IgD-negative memory B cell (primary cell): ENCODE data around the gene SESN2. TPM values are rescaled to one million over a fixed set of nuclear protein-coding genes. Genes with fewer than 3 reads are reported as not detected.

Source experiments
- H3K27ac Mint-ChIP-seq, 3 donors: one replicate each; pipeline ENCODE4 v1.8.0; 2020 to 2022; ENCODE audit warnings: mild to moderate bottlenecking in 3 of 3, mixed read lengths in 3 of 3, moderate library complexity in 1 of 3
- H3K27me3 Mint-ChIP-seq: one replicate; pipeline ENCODE4 v1.8.0; 2021; ENCODE audit warnings: mixed read lengths
- H3K36me3 Mint-ChIP-seq: one replicate; pipeline ENCODE4 v1.8.0; 2020; ENCODE audit warnings: mild to moderate bottlenecking, mixed read lengths
- H3K4me1 Mint-ChIP-seq, 3 donors: one replicate each; pipeline ENCODE4 v1.8.0; 2020 to 2022; ENCODE audit warnings: mixed read lengths in 3 of 3, mild to moderate bottlenecking in 1 of 3
- H3K4me3 Mint-ChIP-seq, 4 donors: one replicate each; pipeline ENCODE4 v1.8.0; 2020 to 2022; ENCODE audit warnings: mild to moderate bottlenecking in 4 of 4, mixed read lengths in 4 of 4, moderate library complexity in 3 of 4
- H3K9me3 Mint-ChIP-seq, 3 donors: one replicate each; pipeline ENCODE4 v1.8.0; 2020 to 2021; ENCODE audit warnings: mixed read lengths in 3 of 3, mild to moderate bottlenecking in 1 of 3
- polyA plus RNA-seq: library from polyadenylated mRNA; unstranded; fragments of 300-500 nt; fragmentation: Illumina TruSeq; gene quantifications from one replicate; pipeline ENCODE4 v1.2.3, GENCODE V29; 2021

The SESN2 gene
- polyA plus RNA-seq, 1 donor from 2014 or later, result 5.9 TPM

GRCh38 chr1:28290851-28291250, 31.5 kb downstream of the SESN2 start:
- H3K27ac Mint-ChIP-seq, result no peak overlapping the region
- no peak overlapping the region for H3K4me3 Mint-ChIP-seq
- no peaks in the 10 kb centered on the region for H3K9me3 Mint-ChIP-seq
- peaks cover 1% of the 10 kb centered on the region for H3K36me3 Mint-ChIP-seq
- no peaks in the 10 kb centered on the region for H3K27me3 Mint-ChIP-seq
- H3K4me1 Mint-ChIP-seq, result no peaks in the 10 kb centered on the region

GRCh38 chr1:28291711-28292110, 32.4 kb downstream of the SESN2 start:
- Mint-ChIP-seq H3K9me3 (no peaks in the 10 kb centered on the region), H3K4me1 (no peaks in the 10 kb centered on the region), H3K27ac (no peak overlapping the region), H3K27me3 (no peaks in the 10 kb centered on the region), H3K4me3 (no peak overlapping the region), H3K36me3 (peaks cover 1% of the 10 kb centered on the region)

- Mint-ChIP-seq H3K4me1 (peaks cover 0 to 5% (median 2%) of the 10 kb centered on the region in 3 donors), H3K9me3 (no peaks in the 10 kb centered on the region), H3K4me3 (no peak overlapping the region), H3K27ac (no peak overlapping the region), H3K36me3 (peaks cover 2% of the 10 kb centered on the region), H3K27me3 (peaks cover 3% of the 10 kb centered on the region)
Observed at GRCh38 chr1:28295936-28296335, 36.6 kb downstream of the SESN2 start.

GRCh38 chr1:28296401-28297261, 37.3 kb downstream of the SESN2 start:
- H3K27ac Mint-ChIP-seq, result no peak overlapping the region
- no peak overlapping the region for H3K4me3 Mint-ChIP-seq
- peaks cover 0 to 5% (median 3%) of the 10 kb centered on the region in 3 donors for H3K4me1 Mint-ChIP-seq
- H3K9me3 Mint-ChIP-seq, result no peaks in the 10 kb centered on the region
- peaks cover 3% of the 10 kb centered on the region for H3K27me3 Mint-ChIP-seq
- H3K36me3 Mint-ChIP-seq, result peaks cover 2% of the 10 kb centered on the region

GRCh38 chr1:28297826-28298225, 38.5 kb downstream of the SESN2 start:
- H3K9me3 Mint-ChIP-seq, result no peaks in the 10 kb centered on the region
- no peak overlapping the region for H3K4me3 Mint-ChIP-seq
- H3K27me3 Mint-ChIP-seq, result peaks cover 3% of the 10 kb centered on the region
- no peak overlapping the region for H3K27ac Mint-ChIP-seq
- peaks cover 0 to 5% (median 3%) of the 10 kb centered on the region in 3 donors for H3K4me1 Mint-ChIP-seq
- H3K36me3 Mint-ChIP-seq, result peaks cover 2% of the 10 kb centered on the region

- Mint-ChIP-seq H3K4me1 (peaks cover 0 to 5% (median 3%) of the 10 kb centered on the region in 3 donors), H3K9me3 (no peaks in the 10 kb centered on the region)
Observed at GRCh38 chr1:28298438-28298837, 39.1 kb downstream of the SESN2 start.

GRCh38 chr1:28301368-28302174, 42.3 kb downstream of the SESN2 start:
- Mint-ChIP-seq H3K27me3 (peaks cover 3% of the 10 kb centered on the region), H3K4me1 (peaks cover 0 to 5% (median 3%) of the 10 kb centered on the region in 3 donors), H3K36me3 (peaks cover 2% of the 10 kb centered on the region), H3K4me3 (no peak overlapping the region), H3K27ac (no peak overlapping the region), H3K9me3 (peaks cover 0 to 2% (median 0%) of the 10 kb centered on the region in 3 donors)

More at GRCh38 chr1:28298438-28298837, 39.1 kb downstream of the SESN2 start:
- H3K27me3 Mint-ChIP-seq, result peaks cover 3% of the 10 kb centered on the region
- H3K4me3 Mint-ChIP-seq, result no peak overlapping the region
- no peak overlapping the region for H3K27ac Mint-ChIP-seq
- H3K36me3 Mint-ChIP-seq, result peaks cover 2% of the 10 kb centered on the region

- H3K27me3 Mint-ChIP-seq, result peaks cover 1% of the 10 kb centered on the region
- H3K27ac Mint-ChIP-seq, result no peak overlapping the region
- H3K4me3 Mint-ChIP-seq, result no peak overlapping the region
- peaks cover 0 to 2% (median 0%) of the 10 kb centered on the region in 3 donors for H3K9me3 Mint-ChIP-seq
- peaks cover 0 to 5% (median 3%) of the 10 kb centered on the region in 3 donors for H3K4me1 Mint-ChIP-seq
- H3K36me3 Mint-ChIP-seq, result peaks cover 2% of the 10 kb centered on the region
Observed at GRCh38 chr1:28302247-28302646, 42.9 kb downstream of the SESN2 start.

- peaks cover under 1% of the 10 kb centered on the region for H3K36me3 Mint-ChIP-seq
- H3K27ac Mint-ChIP-seq, result no peak overlapping the region
- no peaks in the 10 kb centered on the region for H3K27me3 Mint-ChIP-seq
- peaks cover 0 to 2% (median 0%) of the 10 kb centered on the region in 3 donors for H3K9me3 Mint-ChIP-seq
- no peaks in the 10 kb centered on the region for H3K4me1 Mint-ChIP-seq
- no peak overlapping the region for H3K4me3 Mint-ChIP-seq
Observed at GRCh38 chr1:28306301-28306949, 47.1 kb downstream of the SESN2 start.

GRCh38 chr1:28308750-28309149, 49.4 kb downstream of the SESN2 start:
- Mint-ChIP-seq H3K36me3 (peaks cover 3% of the 10 kb centered on the region), H3K9me3 (peaks cover 0 to 2% (median 0%) of the 10 kb centered on the region in 3 donors), H3K4me3 (no peak overlapping the region), H3K27ac (no peak overlapping the region), H3K27me3 (no peaks in the 10 kb centered on the region), H3K4me1 (no peaks in the 10 kb centered on the region)

GRCh38 chr1:28309702-28310101, 50.4 kb downstream of the SESN2 start:
- Mint-ChIP-seq H3K4me3 (no peak overlapping the region), H3K4me1 (no peaks in the 10 kb centered on the region), H3K36me3 (peaks cover 3% of the 10 kb centered on the region), H3K27me3 (no peaks in the 10 kb centered on the region), H3K9me3 (no peaks in the 10 kb centered on the region), H3K27ac (no peak overlapping the region)

- no peaks in the 10 kb centered on the region for H3K4me1 Mint-ChIP-seq
- peaks cover 3% of the 10 kb centered on the region for H3K36me3 Mint-ChIP-seq
- H3K4me3 Mint-ChIP-seq, result no peak overlapping the region
- H3K27ac Mint-ChIP-seq, result no peak overlapping the region
- H3K9me3 Mint-ChIP-seq, result no peaks in the 10 kb centered on the region
- no peaks in the 10 kb centered on the region for H3K27me3 Mint-ChIP-seq
Observed at GRCh38 chr1:28313702-28314546, 54.6 kb downstream of the SESN2 start.

- Mint-ChIP-seq H3K9me3 (no peaks in the 10 kb centered on the region), H3K27ac (no peak overlapping the region), H3K4me1 (no peaks in the 10 kb centered on the region), H3K4me3 (no peak overlapping the region), H3K36me3 (peaks cover 3% of the 10 kb centered on the region), H3K27me3 (no peaks in the 10 kb centered on the region)
Observed at GRCh38 chr1:28314547-28314941, 55.2 kb downstream of the SESN2 start.

- Mint-ChIP-seq H3K27ac (no peak overlapping the region), H3K9me3 (no peaks in the 10 kb centered on the region), H3K4me1 (no peaks in the 10 kb centered on the region), H3K4me3 (no peak overlapping the region), H3K27me3 (no peaks in the 10 kb centered on the region), H3K36me3 (no peaks in the 10 kb centered on the region)
Observed at GRCh38 chr1:28317014-28317413, 57.7 kb downstream of the SESN2 start.
